NCI-H2081 treated with DMSO at 0.1 percent for 48 hours (cell line): ENCODE results near the gene RNF168.
A peak's percentile ranks its signal among the peaks of the same experiment; 100 is the strongest.
"Not testable (repeated sequence)": the region's sequence is repeated elsewhere in the genome, so short reads cannot be mapped to it uniquely, and the experiment has no call there.

ENCODE experiments used
- DNase-seq: peaks from one replicate; lab custom pipeline; 2025; lab: John Stamatoyannopoulos, UW

RNF168 gene

DNA sequence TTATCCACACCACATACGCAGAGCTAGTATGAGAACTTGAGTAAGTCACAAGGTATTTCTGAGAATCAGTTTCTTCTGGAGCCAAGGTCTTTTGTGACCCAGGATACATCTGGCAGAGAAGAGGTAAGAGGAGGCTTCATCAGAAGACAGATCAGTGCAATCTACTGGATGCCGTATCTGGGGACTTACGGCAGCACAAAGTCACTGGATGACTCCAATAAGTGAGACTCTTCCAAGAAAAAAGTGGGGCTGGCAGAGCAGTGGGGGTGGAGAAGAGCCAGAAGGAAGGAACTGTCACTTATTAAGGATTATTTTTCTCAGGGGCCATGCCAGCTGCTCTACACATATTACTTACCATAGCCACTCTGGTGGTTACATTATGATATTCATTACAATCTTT lies 39.8 kb downstream of the RNF168 start:
- DNase-seq: no peak

DNA sequence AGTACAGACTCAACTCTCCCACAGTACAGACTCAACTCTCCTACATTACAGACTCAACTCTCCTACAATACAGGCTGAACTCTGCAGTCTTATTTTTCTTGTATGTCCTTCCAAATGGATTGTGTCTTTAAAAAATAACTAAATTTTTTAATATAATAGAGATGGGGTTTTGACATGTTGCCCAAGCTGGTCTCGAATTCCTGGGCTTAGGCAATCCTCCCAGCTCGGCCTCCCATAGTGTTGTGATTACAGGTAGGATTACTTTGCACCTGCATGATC lies 40.2 kb downstream of the RNF168 start:
- no peak for DNase-seq

DNA sequence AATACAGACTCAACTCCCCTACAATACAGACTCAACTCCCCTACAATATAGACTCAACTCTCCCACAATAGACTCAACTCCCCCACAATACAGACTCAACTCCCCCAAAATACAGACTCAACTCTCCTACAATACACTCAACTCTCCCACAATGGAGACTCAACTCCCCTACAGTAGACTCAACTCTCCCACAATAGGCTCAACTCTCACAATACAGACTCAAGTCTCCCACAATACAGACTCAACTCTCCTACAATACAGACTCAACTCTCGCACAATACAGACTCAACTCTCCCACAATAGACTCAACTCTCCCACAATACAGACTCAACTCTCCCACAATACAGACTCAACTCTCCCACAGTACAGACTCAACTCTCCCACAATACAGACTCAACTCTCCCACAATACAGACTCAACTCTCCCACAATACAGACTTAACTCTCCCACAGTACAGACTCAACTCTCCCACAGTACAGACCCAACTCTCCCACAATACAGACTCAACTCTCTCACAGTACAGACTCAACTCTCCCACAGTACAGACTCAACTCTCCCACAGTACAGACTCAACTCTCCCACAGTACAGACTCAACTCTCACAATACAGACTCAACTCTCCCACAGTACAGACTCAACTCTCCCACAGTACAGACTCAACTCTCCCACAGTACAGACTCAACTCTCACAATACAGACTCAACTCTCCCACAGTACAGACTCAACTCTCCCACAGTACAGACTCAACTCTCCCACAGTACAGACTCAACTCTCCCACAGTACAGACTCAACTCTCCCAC lies 40.7 kb downstream of the RNF168 start:
- not testable (repeated sequence) for DNase-seq

DNA sequence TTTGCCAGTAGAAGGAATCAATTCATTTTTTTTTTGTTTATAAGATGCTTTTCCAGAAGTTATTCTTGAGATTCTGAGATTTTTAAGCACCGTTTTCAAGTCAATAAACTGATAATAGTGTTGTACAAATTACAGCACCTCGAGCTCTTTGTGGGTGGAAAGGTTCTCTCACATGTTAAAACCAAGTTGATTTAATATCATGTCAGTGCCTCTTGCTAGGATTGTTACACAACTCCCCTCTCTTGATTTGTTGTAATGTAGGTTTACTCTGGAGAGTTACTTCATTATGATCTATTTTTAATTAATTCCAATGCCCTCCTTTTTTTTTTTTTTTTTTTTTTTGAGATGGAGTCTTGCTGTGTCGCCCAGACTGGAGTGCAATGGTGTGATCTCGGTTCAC lies 45.5 kb downstream of the RNF168 start:
- DNase-seq: no peak

DNA sequence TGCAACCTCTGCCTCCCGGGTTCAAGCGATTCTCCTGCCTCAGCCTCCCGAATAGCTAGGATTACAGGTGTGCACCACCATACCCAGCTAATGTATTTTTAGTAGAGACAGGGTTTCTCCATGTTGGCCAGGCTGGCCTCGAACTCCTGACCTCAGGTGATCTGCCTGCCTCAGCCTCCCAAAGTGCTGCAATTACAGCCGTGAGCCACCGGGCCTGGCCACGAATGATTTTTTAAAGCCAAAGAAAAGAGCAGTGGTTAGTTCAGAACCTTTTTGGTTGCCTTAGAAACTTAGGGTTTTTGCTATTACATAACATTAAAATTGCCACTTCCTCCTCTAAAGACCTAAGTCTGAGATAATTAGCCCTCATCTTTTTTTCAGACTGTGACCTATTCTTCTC lies 46.1 kb downstream of the RNF168 start:
- DNase-seq: not testable (repeated sequence)

DNA sequence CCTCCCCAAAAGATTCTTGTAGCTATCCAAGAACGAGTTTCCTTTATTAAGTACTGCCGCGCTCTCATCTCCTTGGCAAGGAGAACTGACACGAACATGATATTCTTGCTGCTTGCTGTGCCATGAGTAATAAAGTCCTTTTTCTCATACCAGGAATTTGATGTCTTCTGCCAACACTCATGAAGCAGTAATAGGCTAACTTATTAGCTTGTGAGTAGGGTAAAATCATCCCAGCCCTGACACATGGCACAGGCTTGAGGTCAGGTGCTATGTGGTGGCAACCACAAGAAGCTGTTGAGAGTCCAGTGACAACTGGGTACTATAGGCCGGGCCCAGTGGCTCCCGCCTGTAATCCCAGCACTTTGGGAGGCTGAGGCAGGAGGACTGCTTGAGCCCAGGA lies 48.6 kb downstream of the RNF168 start:
- DNase-seq: no peak

DNA sequence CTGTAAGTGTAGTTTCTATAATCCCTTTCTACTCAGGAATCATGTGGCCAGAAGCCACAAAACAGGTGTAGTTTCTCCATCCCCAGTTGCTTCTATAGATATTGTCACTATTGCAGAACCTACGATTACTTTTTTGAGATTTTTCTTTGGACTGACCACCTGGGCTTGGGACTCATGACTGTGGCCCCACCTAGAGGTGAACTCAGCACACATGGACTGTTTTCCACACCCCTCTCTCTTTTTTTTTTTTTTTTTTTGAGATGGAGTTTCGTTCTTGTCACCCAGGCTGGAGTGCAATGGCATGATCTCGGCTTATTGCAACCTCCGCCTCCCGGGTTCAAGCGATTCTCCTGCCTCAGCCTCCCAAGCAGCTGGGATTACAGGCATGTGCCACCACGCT lies 58.2 kb downstream of the RNF168 start:
- DNase-seq: not testable (repeated sequence)

DNA sequence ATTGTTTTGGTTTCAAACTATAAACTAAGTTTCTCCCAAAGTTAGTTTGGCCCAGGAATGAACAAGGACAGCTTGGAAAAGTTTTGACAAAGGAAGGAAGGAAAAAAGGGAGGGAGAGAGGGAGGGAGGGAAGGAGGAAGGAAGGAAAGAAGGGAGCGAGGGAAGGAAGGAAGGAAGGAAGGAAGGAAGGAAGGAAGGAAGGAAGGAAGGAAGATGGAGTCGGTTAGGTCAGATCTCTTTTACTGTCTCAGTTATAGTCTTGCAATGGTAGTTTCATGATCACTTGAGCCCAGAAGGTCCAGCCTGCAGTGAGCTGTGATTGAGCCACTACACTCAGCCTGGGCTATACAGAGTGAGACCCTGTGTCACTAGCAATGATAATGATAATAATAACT lies 59.1 kb downstream of the RNF168 start:
- no peak for DNase-seq

DNA sequence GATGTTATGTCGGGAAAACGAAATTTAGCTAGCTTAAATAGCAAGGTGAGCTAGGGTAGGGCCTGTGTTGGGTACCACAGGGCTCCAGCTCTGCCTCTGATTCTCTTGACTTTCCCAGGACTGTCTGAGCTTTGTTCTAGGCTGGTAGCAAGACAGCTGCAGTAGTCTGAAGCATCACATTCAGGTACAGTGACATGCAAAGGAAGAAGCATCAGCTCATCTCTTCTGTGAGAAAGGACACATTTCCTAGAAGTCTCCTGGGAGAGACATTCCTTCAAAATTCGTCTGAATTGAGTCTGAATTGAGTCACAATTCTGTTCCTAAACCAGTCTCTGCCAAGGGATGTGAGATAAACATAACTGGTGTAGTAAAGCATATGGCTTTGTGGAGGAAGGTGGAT lies 62.9 kb downstream of the RNF168 start:
- DNase-seq: no peak

DNA sequence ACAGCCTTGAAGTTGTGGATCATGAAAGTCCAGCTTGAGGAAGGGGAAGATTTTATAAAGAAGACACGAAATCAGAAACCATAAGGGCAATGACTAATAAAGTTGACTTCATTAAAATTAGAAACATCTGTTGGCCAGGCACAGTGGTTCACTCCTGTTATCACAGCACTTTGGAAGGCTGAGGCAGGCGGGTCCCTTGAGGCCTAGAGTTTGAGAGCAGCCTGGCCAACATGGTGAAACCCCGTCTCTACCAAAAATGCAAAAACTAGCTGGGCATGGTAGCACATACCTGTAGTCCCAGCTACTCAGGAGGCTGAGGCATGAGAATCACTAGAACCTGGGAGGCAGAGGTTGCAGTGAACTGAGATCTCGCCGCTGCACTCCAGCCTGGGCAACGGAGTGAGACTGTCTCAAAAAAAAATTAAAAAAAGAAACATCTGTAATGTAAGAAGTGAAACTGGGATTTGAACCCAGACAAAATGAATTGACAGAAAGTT lies 63.5 kb downstream of the RNF168 start:
- no peak for DNase-seq

DNA sequence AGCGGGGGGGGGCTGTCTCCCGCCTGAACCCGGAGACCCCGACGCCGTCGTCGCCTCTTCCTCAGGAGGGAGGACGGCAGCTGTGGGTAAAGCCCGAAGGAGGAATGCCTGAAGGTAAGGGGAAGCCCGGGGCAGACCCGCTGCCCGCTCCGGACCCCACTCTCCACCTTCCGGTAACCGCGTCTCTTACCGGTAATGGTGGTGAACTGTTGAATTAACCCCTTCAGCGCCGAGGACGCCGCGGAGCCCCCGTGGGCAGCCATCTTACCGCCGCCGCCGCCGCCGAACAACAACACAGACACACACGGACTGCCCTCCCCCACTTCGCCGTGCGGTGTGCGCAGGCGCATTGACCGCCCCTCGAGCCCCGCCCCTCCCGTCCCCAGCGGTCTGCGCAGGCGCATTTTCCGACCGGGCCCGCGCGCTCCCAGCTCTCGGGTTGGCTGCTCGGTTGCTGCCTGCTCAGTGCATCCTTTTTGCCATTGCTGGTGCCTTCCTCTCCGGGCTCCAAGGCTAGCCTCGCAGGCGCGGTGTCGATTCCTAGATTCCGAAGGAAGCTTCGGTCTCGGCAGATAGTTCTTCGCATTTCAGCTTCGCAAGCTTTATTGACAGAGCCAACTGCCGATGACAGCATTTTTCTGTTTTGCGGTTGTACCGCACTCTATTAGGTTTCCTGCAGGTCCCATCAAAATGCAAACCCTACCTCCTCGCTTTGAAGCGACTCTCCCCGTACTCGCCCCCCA lies 71.3 kb downstream of the RNF168 start, which contains the start of gene UBXN7:
Gene UBXN7 (minus strand): TSS at position 291 of the 743 bp plus-strand sequence. CDS start 28 bp downstream, at position 263.
- peak; percentile 93 for DNase-seq

DNA sequence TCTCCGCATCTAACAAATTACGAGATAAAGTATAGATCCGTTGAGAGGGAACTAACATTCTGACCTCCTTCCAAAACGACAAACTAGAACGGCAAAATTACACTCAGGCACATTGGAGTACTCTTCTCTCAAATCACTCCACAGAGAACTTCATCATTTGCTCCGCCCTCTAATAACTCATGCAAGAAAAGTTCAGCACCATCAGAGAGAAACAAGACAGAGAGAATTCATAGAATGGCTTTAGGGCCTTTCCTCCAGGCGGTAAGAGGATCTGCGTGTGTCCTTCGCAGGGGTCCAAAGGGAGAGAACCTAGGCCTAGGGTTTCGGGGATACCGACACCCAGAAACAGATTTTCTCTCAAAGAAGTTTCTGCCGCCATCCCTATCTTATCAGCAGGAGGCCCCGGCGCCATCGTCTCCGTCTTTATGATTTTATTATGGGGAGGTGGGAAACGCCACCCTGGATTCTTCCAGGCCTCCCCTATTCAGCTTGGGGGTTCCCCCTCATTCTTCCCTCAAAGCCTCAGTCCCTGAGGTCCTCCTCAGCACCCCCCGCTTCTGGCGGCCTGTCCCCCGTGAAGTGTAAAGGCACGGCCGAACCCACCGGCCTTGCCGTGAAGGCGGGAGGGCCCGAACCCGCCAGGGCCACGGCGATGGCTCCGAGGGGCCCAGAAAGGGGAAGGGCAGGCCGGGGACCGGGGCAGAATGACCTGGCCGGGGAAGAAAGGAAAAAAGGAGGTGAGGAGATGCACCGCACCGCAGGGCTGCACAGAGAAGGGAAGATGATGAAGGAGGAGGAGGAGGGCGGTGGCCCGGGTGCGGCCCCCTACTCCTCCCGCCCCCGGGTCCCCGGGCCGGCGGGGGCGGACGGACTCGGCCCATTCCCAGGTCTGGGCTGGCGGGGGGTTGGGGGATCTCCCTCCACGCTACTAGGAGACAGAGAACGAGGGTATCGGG lies 72.1 kb downstream of the RNF168 start:
- no peak for DNase-seq

DNA sequence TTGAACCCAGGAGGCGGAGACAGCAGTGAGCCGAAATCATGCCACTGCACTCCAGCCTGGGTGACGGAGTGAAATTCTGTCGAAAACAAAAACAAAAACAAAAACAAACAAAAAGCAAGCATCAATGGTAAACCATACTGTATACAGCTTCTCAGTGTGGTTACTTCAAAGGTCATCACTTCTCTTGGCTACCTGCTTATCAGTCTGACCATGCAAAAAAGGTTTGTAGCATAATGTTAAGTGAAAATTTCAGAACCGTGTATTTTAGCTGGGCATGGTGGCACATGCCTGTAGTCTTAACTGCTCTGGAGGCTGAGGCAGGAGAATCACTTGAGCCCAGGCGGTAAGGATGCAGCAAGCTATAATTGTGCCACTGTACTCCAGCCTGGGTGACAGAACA lies 75.5 kb downstream of the RNF168 start:
- no peak for DNase-seq

DNA sequence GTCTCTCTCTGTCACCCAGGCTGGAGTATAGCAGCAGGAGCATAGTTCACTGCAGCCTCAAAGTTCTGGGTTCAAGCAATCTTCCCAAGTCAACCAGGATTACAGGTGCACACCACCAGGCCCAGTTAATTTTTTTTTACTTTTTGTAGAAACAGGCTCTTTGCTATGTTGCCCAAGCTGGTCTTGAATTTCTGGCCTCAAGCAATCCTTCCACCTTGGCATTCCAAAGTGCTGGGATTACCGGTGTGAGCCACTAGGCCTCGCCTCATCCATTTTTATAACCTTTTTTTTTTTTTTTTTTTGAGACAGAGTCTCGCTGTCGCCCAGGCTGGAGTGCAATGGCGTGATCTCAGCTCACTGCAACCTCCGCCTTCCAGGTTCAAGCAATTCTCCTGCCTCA lies 79.1 kb downstream of the RNF168 start:
- not testable (repeated sequence) for DNase-seq

DNA sequence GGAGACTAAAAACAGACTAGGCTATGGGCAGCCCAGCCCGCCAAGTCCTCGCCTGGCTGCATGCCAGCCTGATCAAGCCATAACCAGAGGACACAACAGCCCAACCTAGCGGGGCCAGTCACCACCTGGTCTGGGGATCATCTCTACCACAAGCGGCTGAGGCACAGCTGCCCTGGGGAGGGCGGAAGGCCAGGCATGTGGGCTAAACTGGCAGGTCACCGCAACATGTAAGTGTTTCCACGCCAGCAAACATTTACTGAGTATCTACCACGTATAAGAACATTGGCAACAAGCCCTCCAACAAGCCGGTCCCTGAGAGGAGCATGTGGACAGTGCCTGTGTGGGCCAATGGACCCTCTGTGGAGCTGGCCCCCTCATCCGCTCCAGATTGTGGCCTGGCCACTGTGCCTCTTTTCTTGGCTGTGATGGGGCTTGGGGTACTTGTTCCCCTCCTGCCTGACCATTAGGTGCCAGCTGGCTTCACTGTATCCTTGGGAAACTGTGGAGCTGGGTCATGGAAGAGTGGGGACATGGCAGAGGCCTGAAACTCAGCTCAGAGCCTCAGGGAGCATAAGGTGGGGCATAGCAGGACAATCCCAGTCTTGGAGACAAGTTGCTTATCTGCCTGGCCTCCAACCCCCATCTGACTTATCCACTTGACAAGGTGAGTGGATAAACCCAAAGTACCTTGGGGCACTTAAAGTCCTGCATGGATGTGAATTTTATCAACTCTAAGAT lies 80.4 kb downstream of the RNF168 start:
- DNase-seq: no peak

DNA sequence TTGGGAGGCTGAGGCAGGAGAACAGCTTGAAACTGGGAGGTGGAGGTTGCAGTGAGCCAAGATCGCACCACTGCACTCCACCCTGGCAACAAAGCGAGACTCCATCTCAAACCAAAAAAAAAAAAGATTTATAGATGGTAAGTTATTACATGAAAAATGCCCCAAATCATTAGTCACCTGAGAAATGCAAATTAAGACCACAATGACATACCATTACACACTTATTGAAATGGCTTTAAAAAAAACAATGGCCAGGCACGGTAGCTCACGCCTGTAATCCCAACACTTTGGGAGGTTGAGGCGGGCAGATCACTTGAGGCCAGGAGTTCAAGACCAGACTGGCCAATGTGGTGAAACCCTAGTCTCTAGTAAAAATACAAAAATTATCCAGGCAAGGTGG lies 81.9 kb downstream of the RNF168 start:
- DNase-seq: not testable (repeated sequence)

DNA sequence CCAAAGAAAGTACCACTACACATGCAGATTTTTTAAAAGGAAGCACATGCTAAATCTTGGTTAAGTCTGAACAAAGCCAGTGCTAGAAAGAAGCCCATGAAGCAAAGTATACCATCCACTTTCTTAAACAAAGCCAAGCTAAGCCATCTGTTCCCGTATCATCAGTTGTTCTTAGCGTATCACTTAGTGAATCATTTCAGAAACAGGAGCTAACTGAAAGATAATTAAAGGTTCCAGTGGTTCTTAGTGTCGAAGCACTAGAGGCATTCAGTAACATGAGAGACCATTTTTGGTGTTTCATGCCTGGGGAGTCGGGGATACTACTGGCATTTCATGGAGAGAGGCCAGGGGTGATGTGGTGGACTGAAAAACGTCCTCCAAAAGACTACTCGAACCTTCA lies 84.2 kb downstream of the RNF168 start:
- DNase-seq: no peak
